Measurements from ENCODE around the gene NSUN4.
"Not testable (repeated sequence)": the region's sequence is repeated elsewhere in the genome, so short reads cannot be mapped to it uniquely, and the experiment has no call there.

NSUN4 gene

GRCh38 chr1:46328182-46328581, 12.4 kb upstream of the NSUN4 start:
- not testable (repeated sequence) for DNase-seq

- DNase-seq, result not testable (repeated sequence)
Measured at GRCh38 chr1:46329807-46330206, 10.8 kb upstream of the NSUN4 start.

GRCh38 chr1:46330381-46330780, 10.2 kb upstream of the NSUN4 start:
- not testable (repeated sequence) for DNase-seq

GRCh38 chr1:46331786-46332540, 8.6 kb upstream of the NSUN4 start:
- DNase-seq, result not testable (repeated sequence)

- no peak for DNase-seq
Measured at GRCh38 chr1:46333300-46334029, 7.1 kb upstream of the NSUN4 start.

- no peak for DNase-seq
Measured at GRCh38 chr1:46334030-46334384, 6.6 kb upstream of the NSUN4 start.

- no peak for DNase-seq
Measured at GRCh38 chr1:46335081-46335480, 5.5 kb upstream of the NSUN4 start.

- not testable (repeated sequence) for DNase-seq
Measured at GRCh38 chr1:46337409-46337808, 3.2 kb upstream of the NSUN4 start.

GRCh38 chr1:46341222-46342083, 846 bp downstream of the NSUN4 start:
- no peak for DNase-seq

- DNase-seq, result no peak
Measured at GRCh38 chr1:46342084-46342656, 1.6 kb downstream of the NSUN4 start.

GRCh38 chr1:46342677-46343350, 2.2 kb downstream of the NSUN4 start:
- DNase-seq, result no peak

- DNase-seq, result no peak
Measured at GRCh38 chr1:46343351-46343695, 2.7 kb downstream of the NSUN4 start.

- no peak for DNase-seq
Measured at GRCh38 chr1:46343705-46344104, 3.1 kb downstream of the NSUN4 start.

- DNase-seq, result no peak
Measured at GRCh38 chr1:46344481-46344880, 3.9 kb downstream of the NSUN4 start.

GRCh38 chr1:46345281-46345680, 4.7 kb downstream of the NSUN4 start:
- DNase-seq, result no peak

- DNase-seq, result no peak
Measured at GRCh38 chr1:46352363-46352762, 11.8 kb downstream of the NSUN4 start.

- not testable (repeated sequence) for DNase-seq
Measured at GRCh38 chr1:46355920-46356319, 15.3 kb downstream of the NSUN4 start.

- DNase-seq, result no peak
Measured at GRCh38 chr1:46362158-46362557, 21.6 kb downstream of the NSUN4 start.

- no peak for DNase-seq
Measured at GRCh38 chr1:46363121-46363520, 22.5 kb downstream of the NSUN4 start.

GRCh38 chr1:46364612-46365011, 24.0 kb downstream of the NSUN4 start:
- no peak for DNase-seq

GRCh38 chr1:46365796-46366195, 25.2 kb downstream of the NSUN4 start:
- not testable (repeated sequence) for DNase-seq

GRCh38 chr1:46367072-46367471, 26.5 kb downstream of the NSUN4 start:
- no peak for DNase-seq

- DNase-seq, result not testable (repeated sequence)
Measured at GRCh38 chr1:46367701-46368100, 27.1 kb downstream of the NSUN4 start.

Data from NCI-H1092 treated with DMSO at 0.1 percent for 48 hours (cell line).